OCI-LY7 (cell line): ENCODE data around the gene FAM240B. TPM values are rescaled to one million over a fixed set of nuclear protein-coding genes. Genes with fewer than 3 reads are reported as not detected.

Source experiments
- BruUV-seq: library from RNA; stranded (reverse); fragments of 400-500 nt; replicated peaks from 2 replicates; lab custom pipeline; 2021; lab: Mats Ljungman, UMichigan
- CTCF ChIA-PET: fragments of 300-600 bp; sonication (Branson Sonifier 250); formaldehyde crosslinking; loops from one replicate; lab custom pipeline; 2022; ENCODE audit warnings: antibody characterized with exemption; ENCODE audit not compliant: unreplicated experiment; lab: Charles Lee
- POLR2A ChIA-PET: fragments of 300-600 bp; sonication (Branson Sonifier 250); formaldehyde crosslinking; loops from one replicate; lab custom pipeline; 2022; ENCODE audit warnings: antibody characterized with exemption; lab: Charles Lee
- DNase-seq: peaks from one replicate; pipeline ENCODE4 v3.0.0-alpha.2; 2015; ENCODE audit warnings: low spot score
- H2AFZ ChIP-seq: fragments of 200-600 bp; sonication (generic), shearing (Covaris generic); 2 replicates; pipeline ENCODE4 v1.6.1; 2014; ENCODE audit warnings: mild to moderate bottlenecking, antibody characterized with exemption, low read length, moderate library complexity
- H3K27ac ChIP-seq: fragments of 200-600 bp; sonication (generic); 2 replicates; pipeline ENCODE4 v1.5.1; 2014; ENCODE audit warnings: mixed run types, low read depth, mild to moderate bottlenecking, moderate library complexity, low read length, inconsistent platforms; ENCODE audit not compliant: poor library complexity, severe bottlenecking
- H3K36me3 ChIP-seq: fragments of 200-600 bp; sonication (generic); 2 replicates; pipeline ENCODE4 v1.6.1; 2014; ENCODE audit warnings: mild to moderate bottlenecking, antibody characterized with exemption, low read length, moderate library complexity, mixed read lengths; ENCODE audit not compliant: insufficient read depth
- H3K4me1 ChIP-seq: fragments of 200-600 bp; sonication (generic); 2 replicates; pipeline ENCODE4 v1.5.1; 2014; ENCODE audit warnings: mild to moderate bottlenecking, low read length; ENCODE audit not compliant: insufficient read depth, poor library complexity, severe bottlenecking
- H3K4me2 ChIP-seq: fragments of 200-600 bp; sonication (generic); 2 replicates; pipeline ENCODE4 v1.6.1; 2014; ENCODE audit warnings: mild to moderate bottlenecking, low read length
- H3K4me3 ChIP-seq: fragments of 200-600 bp; sonication (generic); 2 replicates; pipeline ENCODE4 v1.5.1; 2014; ENCODE audit warnings: mild to moderate bottlenecking, low read depth, low read length; ENCODE audit not compliant: poor library complexity, severe bottlenecking
- H3K79me2 ChIP-seq: fragments of 200-600 bp; sonication (generic); 2 replicates; pipeline ENCODE4 v1.6.1; 2016; ENCODE audit warnings: low read depth, mild to moderate bottlenecking, low read length, moderate library complexity, mixed read lengths; ENCODE audit not compliant: insufficient read depth
- H3K9me2 ChIP-seq: fragments of 200-600 bp; sonication (generic); 2 replicates; pipeline ENCODE4 v1.6.1; 2016; ENCODE audit warnings: mild to moderate bottlenecking, low read length, mixed read lengths; ENCODE audit not compliant: insufficient read depth
- H3K9me3 ChIP-seq: fragments of 200-600 bp; sonication (generic); 2 replicates; pipeline ENCODE4 v1.6.1; 2014; ENCODE audit warnings: mild to moderate bottlenecking, mixed run types, low read length, mixed read lengths
- H4K20me1 ChIP-seq: fragments of 200-600 bp; sonication (generic); 2 replicates; pipeline ENCODE4 v1.6.1; 2014; ENCODE audit warnings: mild to moderate bottlenecking, antibody characterized with exemption, low read length, moderate library complexity, mixed read lengths; ENCODE audit not compliant: insufficient read depth
- EZH2phosphoT487 ChIP-seq: fragments of 200-600 bp; sonication (generic); IDR thresholded peaks from 2 replicates; pipeline ENCODE4 v1.6.1; 2018; ENCODE audit warnings: low read depth, borderline replicate concordance, mild to moderate bottlenecking, mixed run types, antibody characterized with exemption, low read length, moderate library complexity, mixed read lengths
- intact Hi-C: fragments of 100-400 bp; cut with micrococcal nuclease; formaldehyde crosslinking; loops from one replicate; pipeline ENCODE4 v1.10.0; 2022; ENCODE audit not compliant: unreplicated experiment
- total RNA-seq, 2 experiments: library from RNA; depleted of rRNA in 1 of 2; stranded (reverse); fragments of >200 nt in 1 of 2; shearing (Covaris generic) in 1 of 2; gene quantifications; 2 replicates each; pipeline ENCODE4 v1.2.3, GENCODE V29; 2014 to 2022
- TF ChIP-seq, protein P1 (sequence below): fragments of 200-600 bp; sonication (generic); conservative IDR thresholded peaks from 2 replicates; pipeline ENCODE4 v1.5.1; 2014; ENCODE audit warnings: mild to moderate bottlenecking, antibody characterized with exemption, low read length, moderate library complexity, mixed read lengths

The FAM240B gene
- total RNA-seq, 2 experiments from 2014 or later: not detected

DNA sequence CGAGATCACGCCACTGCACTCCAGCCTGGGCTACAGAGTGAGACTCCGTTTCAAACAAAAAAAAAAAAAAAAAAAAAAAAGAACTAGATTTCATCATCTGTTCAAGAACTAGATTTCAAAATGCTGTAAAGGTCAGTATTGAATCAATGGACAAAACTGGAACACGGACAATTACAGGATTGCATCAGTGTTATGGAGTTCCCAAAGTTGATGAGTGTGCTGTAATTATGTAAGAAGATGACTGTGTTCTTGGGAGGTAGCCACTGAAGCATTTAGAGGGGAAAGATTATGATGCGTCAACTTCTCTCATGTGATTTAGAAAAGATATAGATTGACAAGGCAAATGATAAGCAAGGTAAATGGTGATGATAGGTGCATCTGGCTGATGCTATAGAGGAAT lies 6.5 kb downstream of the FAM240B start:
- intact Hi-C loops: no loop called here
- Histone ChIP-seq H3K4me2 (no peak overlapping the region), H3K36me3 (no peaks in the 10 kb centered on the region), H3K4me3 (no peak overlapping the region), H3K79me2 (no peaks in the 10 kb centered on the region), H4K20me1 (no peaks in the 10 kb centered on the region), H3K9me2 (no peaks in the 10 kb centered on the region), H3K27ac (no peak overlapping the region), H3K9me3 (no peaks in the 10 kb centered on the region), H2AFZ (no peak overlapping the region), H3K4me1 (no peaks in the 10 kb centered on the region)
- no peak for TF ChIP-seq EZH2phosphoT487
- TF ChIP-seq, protein P1, sequence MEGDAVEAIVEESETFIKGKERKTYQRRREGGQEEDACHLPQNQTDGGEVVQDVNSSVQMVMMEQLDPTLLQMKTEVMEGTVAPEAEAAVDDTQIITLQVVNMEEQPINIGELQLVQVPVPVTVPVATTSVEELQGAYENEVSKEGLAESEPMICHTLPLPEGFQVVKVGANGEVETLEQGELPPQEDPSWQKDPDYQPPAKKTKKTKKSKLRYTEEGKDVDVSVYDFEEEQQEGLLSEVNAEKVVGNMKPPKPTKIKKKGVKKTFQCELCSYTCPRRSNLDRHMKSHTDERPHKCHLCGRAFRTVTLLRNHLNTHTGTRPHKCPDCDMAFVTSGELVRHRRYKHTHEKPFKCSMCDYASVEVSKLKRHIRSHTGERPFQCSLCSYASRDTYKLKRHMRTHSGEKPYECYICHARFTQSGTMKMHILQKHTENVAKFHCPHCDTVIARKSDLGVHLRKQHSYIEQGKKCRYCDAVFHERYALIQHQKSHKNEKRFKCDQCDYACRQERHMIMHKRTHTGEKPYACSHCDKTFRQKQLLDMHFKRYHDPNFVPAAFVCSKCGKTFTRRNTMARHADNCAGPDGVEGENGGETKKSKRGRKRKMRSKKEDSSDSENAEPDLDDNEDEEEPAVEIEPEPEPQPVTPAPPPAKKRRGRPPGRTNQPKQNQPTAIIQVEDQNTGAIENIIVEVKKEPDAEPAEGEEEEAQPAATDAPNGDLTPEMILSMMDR: no peak
- no peak for DNase-seq
- CTCF ChIA-PET: no interaction called here
- POLR2A ChIA-PET: no interaction called here
- BruUV-seq: no TSS peak

DNA sequence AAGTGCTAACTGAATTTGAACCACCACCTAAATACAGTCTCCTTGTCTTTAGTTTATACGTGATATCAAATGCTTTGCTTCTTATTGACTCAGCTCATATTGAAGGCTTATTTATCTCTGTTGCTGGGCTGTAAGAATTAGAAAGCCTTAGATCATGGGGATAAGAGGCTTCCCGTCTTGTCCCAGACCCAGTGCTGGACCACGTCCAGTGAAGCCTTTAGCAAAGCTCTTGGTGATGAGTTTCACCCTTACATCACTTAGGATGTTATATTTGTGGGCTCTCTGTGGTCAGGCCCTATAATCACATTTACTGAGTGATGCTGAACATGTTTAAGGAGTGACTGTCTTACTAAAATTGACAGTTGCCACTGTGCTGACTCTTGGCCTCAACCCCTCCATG lies 11.2 kb downstream of the FAM240B start:
- no TSS peak for BruUV-seq
- intact Hi-C loops: no loop called here
- Histone ChIP-seq H2AFZ (no peak overlapping the region), H3K4me1 (no peaks in the 10 kb centered on the region), H3K36me3 (no peaks in the 10 kb centered on the region), H4K20me1 (no peaks in the 10 kb centered on the region), H3K9me2 (no peaks in the 10 kb centered on the region), H3K79me2 (no peaks in the 10 kb centered on the region), H3K4me3 (no peak overlapping the region), H3K9me3 (no peaks in the 10 kb centered on the region), H3K27ac (no peak overlapping the region), H3K4me2 (no peak overlapping the region)
- DNase-seq: no peak
- TF ChIP-seq, protein P1: no peak
- no peak for TF ChIP-seq EZH2phosphoT487
- CTCF ChIA-PET: no interaction called here
- POLR2A ChIA-PET: no interaction called here

DNA sequence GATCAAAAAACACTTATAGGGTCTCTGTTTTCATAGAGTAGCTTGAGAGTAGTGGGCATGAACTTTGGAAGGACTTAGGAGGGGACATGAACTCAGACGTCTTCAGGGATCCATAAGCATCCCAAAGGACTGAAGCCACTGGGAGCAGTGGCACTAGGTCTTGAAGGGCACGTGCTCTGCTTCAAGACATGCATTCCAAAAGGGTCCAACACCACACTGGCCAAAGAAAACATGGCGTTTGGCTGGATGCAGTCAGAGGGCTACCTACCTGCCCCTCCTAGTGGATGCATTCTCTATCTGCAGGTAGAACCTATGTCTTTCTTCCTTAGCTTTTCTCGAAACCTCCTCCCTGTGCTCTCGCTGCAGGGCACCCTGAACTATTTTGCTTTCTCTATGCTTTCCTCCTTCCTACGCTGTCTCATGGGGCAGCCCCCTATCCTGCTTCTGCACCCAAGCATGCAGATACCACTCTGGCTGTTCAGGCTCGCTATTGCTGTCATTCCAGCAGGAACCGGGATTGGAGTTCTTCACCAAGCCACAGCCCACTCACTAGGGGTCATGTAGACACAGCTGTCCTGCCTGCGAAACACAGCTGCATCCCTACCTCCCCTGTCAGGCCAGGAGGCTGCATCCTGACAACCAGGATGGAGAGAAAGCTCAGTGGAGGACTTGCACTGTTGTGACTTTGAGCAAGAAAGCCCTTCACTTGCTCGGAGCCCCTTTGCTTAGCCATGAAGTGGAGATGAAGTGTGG lies 11.9 kb downstream of the FAM240B start:
- intact Hi-C loops: no loop called here
- Histone ChIP-seq H4K20me1 (no peaks in the 10 kb centered on the region), H3K9me2 (no peaks in the 10 kb centered on the region), H3K79me2 (no peaks in the 10 kb centered on the region), H3K4me3 (no peak overlapping the region), H2AFZ (no peak overlapping the region), H3K27ac (no peak overlapping the region), H3K4me1 (no peaks in the 10 kb centered on the region), H3K9me3 (no peaks in the 10 kb centered on the region), H3K4me2 (no peak overlapping the region), H3K36me3 (no peaks in the 10 kb centered on the region)
- CTCF ChIA-PET: no interaction called here
- POLR2A ChIA-PET: interaction anchor here (0.7 kb wide), 1 partner anchor 684 kb away, joined by 4 read pairs; no protein-coding TSS in a partner anchor
- TF ChIP-seq EZH2phosphoT487: no peak
- TF ChIP-seq, protein P1: peak; percentile 45
- BruUV-seq: no TSS peak
- DNase-seq: peak; percentile 2
